T-helper 22 cell (primary cell): ENCODE data around the gene C17orf114.
A peak's percentile ranks its signal among the peaks of the same experiment; 100 is the strongest.
"Not testable (repeated sequence)": the region's sequence is repeated elsewhere in the genome, so short reads cannot be mapped to it uniquely, and the experiment has no call there.

Source experiments
- DNase-seq: peaks from one replicate; pipeline ENCODE4 v3.0.0-alpha.2; 2020; ENCODE audit warnings: low read depth

C17orf114 gene

GRCh38 chr17:4802228-4802627, at the start of gene C17orf114:
TSS of gene C17orf114 (minus strand) at chr17:4802328.
- DNase-seq: no peak

GRCh38 chr17:4851084-4851483, 49.0 kb upstream of the C17orf114 start:
- no peak for DNase-seq

DNA sequence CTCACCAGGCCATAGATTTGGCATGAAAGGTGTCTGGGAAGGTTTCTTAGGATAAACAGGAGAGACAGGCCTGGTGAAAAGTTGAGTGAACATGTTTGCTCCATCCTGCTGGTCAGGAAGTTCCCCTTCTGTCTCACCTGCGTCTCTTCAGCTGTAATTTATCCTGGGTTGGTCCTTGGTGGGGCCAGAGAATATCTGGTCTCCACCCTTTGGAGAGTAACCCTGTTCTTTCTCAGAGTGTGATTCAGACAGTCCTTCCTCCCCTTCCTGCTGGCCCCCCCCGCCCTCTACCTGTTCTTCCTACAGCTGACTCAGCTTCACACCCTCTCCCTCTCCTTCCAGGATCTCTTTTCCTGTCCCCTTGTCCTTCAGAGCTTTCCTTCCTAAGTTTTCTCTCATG, 48.1 kb upstream of the C17orf114 start:
- DNase-seq: no peak

GRCh38 chr17:4849011-4849536, 46.9 kb upstream of the C17orf114 start:
- no peak for DNase-seq

DNA sequence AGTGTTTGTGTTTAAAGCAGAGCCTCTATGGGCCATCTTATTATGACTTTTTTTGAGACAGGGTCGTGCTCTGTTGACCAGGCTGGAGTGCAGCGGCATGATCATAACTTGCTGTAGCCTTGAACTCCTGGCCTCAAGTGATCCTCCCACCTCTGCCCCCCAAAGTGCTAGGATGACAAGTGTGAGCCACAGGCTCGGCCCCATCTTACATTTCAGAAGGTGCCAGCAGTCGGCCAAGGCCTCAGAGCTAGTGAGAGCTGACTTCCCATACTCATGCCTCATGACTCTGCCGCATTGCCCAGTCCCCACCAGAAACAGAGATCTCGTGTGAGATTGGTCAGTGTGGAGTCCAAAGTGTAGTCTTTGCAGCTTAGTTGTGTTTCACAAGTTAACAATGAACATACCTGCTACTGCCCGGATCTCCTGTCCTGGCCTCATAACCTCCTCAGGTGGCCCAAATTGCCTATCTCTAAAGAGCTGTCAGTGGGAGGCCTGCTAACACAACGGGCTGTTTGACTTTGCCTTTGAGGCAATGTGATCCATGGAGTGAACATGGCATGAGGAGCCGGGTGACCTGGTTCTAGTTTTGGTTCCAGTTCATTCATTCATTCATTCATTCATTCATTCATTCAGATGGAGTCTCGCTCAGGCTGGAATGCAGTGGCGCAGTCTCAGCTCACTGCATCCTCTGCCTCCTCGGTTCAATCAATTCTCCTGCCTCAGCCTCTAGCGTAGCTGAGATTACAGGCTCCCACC, 44.7 kb upstream of the C17orf114 start:
- DNase-seq: no peak

GRCh38 chr17:4845118-4845517, 43.0 kb upstream of the C17orf114 start:
- DNase-seq: no peak

- DNase-seq: no peak
Observed at GRCh38 chr17:4843321-4844000, 41.3 kb upstream of the C17orf114 start.

DNA sequence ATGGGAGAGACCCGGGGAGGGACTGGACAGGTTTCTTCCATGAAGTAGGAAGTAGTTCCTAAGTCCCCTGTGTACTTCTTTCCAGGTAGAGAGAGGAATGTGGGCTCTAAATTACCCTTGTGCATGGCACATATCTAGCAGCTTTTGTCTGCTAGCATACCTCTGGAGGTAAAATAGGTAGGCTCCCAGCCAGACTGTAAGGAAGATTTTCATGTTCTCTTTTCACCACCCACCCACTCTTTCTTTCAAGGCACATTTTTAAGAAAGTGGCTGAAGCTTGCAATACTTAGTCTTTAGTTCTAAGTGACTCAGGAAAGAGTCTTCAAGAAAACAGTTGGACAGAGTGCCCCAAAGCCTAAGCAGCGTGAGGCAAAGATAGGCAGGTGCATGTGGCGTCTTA, 40.2 kb upstream of the C17orf114 start:
- no peak for DNase-seq

- DNase-seq: no peak
Observed at GRCh38 chr17:4840893-4841242, 38.7 kb upstream of the C17orf114 start.

- no peak for DNase-seq
Observed at GRCh38 chr17:4839965-4840892, 38.1 kb upstream of the C17orf114 start.

DNA sequence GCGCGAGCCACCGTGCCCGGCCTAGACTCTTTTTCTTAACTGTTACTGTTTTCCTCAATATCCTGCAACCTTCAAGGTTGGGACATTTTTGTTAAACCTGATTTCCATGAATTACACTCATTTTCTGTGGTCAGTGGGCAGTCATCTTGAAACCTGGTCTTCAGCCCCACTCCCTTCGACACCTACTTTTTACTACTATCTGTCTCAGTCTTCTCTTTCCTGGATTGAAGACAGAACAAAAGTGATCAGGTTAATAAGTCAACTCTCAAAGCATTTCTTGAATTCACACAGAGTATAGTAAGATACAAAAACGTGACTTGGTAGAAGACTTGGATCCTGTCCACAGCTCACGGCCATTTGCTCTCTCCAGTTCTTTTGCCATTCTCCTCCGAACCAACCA, 37.1 kb upstream of the C17orf114 start:
- no peak for DNase-seq

DNA sequence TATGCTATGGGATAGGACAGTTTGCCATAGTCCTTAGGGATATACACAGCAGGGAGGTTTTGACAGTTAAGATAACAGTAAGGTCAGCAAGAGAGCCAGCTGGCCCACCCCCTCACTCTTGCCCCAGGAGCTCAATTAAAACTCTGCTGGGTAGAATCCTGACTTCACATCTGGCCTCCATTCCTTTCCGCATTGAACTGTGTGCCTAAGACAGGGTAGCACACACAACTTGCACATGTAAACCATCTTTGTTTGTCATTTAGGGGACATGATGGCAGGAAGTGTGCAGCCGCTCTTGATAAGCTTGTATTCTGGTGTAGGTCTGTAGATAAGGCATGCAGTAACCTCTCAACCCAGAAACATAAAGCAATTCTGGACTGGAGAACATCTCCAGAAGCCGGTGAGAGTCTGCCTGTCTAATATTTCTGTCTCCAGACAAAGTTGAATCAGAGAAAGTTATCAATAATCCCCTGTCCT, 36.2 kb upstream of the C17orf114 start:
- DNase-seq: no peak

- DNase-seq: no peak
Observed at GRCh38 chr17:4837471-4838308, 35.6 kb upstream of the C17orf114 start.

DNA sequence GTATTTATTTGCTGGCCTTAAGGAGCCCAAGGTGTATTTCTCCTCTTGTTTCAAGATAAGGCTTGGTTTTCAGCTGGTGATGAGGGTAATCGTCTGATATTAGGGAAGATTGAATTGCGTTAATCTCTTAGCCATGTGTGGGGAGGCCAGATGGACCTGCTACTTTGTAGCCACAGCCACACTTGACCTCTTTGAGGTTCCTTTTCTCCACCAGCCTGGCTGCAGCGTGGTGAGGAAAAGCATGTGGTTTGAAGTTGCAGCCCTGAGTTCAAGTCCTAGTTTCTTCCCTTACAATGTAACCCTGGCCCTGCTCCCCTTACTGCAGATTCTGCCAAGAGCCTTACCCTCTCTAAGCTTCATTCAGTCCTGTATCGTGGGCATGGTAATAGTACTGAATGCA, 34.1 kb upstream of the C17orf114 start:
- DNase-seq: no peak

GRCh38 chr17:4834681-4835020, 32.5 kb upstream of the C17orf114 start:
- DNase-seq: no peak

DNA sequence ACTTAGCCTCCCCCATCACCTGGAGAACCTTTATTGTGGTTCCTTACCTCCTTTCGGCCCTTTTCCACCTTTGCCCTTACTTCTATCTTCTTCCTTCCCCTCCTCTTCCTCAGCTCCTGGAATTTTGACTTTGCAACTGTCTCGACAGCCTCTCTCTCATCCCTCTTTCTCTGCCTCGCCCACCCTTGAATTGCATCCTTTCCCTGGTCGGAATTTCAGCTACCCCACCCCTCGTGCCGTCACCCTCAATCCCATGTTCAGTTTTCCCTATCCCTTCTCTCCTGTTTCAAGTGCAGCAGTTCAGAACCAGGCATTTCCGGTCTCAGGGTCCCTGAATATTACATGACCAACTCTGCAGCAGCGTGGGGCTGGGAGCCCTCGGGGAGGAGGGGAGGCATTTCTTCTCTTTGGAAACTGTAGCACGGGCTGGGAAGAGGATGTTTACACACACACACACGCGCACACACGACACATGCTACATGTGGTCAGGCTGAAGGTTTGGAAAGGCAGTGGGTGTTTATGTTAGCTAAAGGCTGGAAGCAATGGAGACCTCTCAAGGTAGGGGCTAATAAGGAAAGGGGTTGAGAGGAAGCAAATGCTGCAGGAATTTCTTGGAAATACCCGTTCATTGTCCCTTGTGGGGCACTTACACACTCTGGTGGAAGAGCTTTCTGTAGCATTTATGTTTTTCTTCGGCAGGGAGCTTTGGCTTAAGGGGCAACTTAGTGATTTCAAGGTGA, 32.0 kb upstream of the C17orf114 start:
- no peak for DNase-seq

DNA sequence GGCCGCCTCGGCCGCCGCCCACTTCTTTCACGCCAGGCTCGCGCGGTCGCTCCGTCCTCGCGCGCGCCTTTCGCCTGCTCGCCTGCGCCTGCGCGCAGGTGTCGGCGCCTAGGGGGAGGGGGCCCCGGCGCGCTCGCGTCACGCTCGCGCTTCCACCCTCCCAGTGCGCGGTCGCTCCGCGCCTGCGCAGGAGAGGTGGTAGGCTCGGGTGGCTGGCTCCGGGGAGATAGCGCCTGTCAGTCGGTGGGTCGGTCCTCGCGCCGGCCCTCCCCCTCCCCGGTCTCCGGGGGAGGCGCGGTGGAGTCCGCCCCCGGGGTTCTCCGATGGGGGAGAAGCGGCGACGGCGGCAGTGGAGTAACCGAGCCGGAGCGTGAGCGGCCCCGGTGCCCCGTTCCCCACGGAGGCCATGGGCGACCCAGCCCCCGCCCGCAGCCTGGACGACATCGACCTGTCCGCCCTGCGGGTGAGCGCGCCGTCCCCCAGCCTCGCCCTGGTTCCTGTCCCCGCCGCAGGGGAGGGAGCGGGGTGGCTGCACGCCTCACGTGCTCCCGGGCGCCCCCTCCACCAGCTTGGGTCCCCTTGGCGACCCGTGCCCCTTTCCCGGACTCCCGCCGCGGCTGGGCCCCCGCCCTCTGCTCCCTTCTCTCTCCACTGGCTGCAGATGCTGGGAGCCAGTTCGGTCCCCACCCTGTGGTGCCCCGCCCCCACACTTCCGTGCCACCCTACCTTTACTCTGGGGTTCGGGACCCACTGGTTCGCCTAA, 31.2 kb upstream of the C17orf114 start, which contains the start of gene MINK1:
Gene MINK1 (plus strand): TSS at position 163 of the 763 bp plus-strand sequence. CDS start 244 bp downstream, at position 407.
- peak; percentile 86 for DNase-seq

- not testable (repeated sequence) for DNase-seq
Observed at GRCh38 chr17:4832829-4833177, 30.7 kb upstream of the C17orf114 start.

DNA sequence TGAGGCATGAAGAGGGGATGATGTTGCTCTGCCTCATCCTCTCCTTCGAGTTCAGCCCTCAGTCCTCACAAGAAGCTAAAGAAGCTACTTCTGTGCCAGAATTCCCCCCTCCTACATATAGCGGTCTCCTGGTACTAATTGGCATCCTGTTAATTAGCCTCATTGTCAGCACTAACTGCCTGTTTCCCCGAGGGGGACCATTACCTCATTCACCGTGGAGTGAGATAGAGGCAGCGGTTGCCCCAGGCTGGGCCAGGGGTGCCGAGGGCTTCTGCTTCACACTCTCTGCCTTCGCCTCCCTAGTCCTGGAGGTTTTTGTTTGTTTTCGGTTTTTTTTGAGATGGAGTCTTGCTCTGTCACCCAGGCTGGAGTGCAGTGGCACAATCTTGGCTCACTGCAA, 25.3 kb upstream of the C17orf114 start:
- no peak for DNase-seq
